ENCODE data around the gene ZNF225.

DNA sequence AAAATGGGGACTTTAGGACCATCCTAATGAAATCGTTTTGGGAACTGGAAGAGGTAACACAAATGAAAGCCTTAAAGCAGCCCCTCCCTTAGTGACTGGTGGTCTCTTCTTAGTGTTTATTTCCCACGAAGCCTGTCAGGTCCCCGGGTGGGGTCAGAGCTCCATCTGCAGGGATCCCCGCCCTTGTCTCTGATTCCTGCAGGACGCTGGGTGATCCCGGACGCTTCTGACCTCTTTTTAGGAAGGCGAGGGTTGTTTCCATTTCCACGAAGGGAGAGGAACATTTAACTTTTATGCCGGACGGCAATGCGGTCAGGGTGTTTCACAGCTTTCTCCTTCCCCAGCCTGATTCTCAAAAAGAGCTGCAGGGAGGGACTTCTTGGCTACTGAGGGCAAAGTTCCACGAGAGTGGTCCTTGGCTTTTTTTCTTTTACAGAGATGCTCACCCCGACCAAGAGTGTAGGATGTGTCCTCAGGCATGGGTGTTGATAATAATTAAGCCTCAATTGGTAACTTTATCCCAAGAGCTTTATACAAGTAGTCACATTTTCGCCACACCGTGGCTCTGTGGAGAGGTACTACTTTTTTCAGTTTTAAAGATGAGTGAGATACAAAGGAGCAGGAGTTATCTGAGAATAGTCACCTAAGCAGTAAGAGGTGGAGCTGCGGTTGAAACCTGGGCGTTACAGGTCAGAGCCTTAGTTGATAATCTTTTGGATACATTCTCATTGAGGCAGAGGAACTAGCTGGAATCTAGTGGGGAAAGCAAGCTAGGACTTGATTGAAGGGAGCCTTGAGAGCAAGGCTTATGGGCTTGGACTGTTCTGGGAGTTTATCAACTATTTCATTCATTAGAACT, 40.4 kb upstream of the ZNF225 start:
- no peak for TF ChIP-seq POLR2AphosphoS5 (IDR thresholded peaks at IDR 0.05; ENCODE audit: low read depth, low read length)
- TF ChIP-seq, protein P1, sequence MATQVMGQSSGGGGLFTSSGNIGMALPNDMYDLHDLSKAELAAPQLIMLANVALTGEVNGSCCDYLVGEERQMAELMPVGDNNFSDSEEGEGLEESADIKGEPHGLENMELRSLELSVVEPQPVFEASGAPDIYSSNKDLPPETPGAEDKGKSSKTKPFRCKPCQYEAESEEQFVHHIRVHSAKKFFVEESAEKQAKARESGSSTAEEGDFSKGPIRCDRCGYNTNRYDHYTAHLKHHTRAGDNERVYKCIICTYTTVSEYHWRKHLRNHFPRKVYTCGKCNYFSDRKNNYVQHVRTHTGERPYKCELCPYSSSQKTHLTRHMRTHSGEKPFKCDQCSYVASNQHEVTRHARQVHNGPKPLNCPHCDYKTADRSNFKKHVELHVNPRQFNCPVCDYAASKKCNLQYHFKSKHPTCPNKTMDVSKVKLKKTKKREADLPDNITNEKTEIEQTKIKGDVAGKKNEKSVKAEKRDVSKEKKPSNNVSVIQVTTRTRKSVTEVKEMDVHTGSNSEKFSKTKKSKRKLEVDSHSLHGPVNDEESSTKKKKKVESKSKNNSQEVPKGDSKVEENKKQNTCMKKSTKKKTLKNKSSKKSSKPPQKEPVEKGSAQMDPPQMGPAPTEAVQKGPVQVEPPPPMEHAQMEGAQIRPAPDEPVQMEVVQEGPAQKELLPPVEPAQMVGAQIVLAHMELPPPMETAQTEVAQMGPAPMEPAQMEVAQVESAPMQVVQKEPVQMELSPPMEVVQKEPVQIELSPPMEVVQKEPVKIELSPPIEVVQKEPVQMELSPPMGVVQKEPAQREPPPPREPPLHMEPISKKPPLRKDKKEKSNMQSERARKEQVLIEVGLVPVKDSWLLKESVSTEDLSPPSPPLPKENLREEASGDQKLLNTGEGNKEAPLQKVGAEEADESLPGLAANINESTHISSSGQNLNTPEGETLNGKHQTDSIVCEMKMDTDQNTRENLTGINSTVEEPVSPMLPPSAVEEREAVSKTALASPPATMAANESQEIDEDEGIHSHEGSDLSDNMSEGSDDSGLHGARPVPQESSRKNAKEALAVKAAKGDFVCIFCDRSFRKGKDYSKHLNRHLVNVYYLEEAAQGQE (IDR thresholded peaks at IDR 0.05; ENCODE audit: insufficient read depth in 1 of 2, low read depth in 2 of 2, low read length in 2 of 2) = no peak

Measured in PFSK-1 (cell line).